Mucosa of rectum (tissue), 2 donors: Measurements from ENCODE around the gene POR.

Experiments used
- H3K27ac ChIP-seq, 2 donors: one replicate each; pipeline ENCODE4 v1.7.0; 2013; ENCODE audit warnings: inconsistent platforms in 2 of 2, low read depth in 2 of 2, low read length in 2 of 2
- H3K27me3 ChIP-seq, 2 donors: one replicate each; pipeline ENCODE4 v1.7.0; 2013; ENCODE audit warnings: low read length in 2 of 2; ENCODE audit not compliant: control insufficient read depth in 2 of 2, insufficient read depth in 2 of 2
- H3K36me3 ChIP-seq, 2 donors: one replicate each; pipeline ENCODE4 v1.7.0; 2013; ENCODE audit warnings: low read length in 2 of 2; ENCODE audit not compliant: control insufficient read depth in 2 of 2, insufficient read depth in 2 of 2
- H3K4me1 ChIP-seq, 2 donors: one replicate each; pipeline ENCODE4 v1.7.0; 2013; ENCODE audit warnings: low read length in 2 of 2, mild to moderate bottlenecking in 1 of 2; ENCODE audit not compliant: control insufficient read depth in 2 of 2, insufficient read depth in 2 of 2
- H3K4me3 ChIP-seq, 2 donors: one replicate each; pipeline ENCODE4 v1.7.0; 2013; ENCODE audit warnings: low read length in 2 of 2
- H3K9ac ChIP-seq, 2 donors: one replicate each; pipeline ENCODE4 v1.7.0; 2013; ENCODE audit warnings: low read length in 2 of 2, low read depth in 1 of 2, mild to moderate bottlenecking in 1 of 2
- H3K9me3 ChIP-seq, 2 donors: one replicate each; pipeline ENCODE4 v1.7.0; 2013; ENCODE audit warnings: low read length in 2 of 2; ENCODE audit not compliant: control insufficient read depth in 2 of 2
- donor health status: healthy.
- donor health status: Normal muscosa, but diverticular disease.

Gene POR

DNA sequence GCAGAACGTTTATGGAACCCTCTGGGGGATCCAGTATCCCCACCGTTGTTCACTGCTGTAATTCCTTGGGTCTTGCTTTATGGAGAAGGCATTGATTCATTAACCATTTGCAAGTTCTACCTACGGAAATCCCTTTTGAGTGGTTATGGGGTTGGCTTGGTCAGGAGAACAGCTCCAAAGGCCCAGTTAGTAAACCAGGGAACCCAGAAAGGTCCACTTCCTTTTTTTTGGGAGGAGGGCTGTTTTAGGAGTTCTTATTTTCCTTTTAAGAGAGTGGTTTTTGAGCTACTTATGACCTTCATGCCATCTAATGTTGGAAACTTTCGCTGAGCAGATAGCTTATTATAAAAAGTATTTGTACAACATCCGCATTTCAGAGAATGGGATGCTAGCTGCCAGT lies 1.3 kb downstream of the POR start:
- Histone ChIP-seq H3K27ac (no peak overlapping the region), H3K9ac (peak overlapping the region; percentile 83 to 95), H3K9me3 (no peaks in the 10 kb centered on the region), H3K27me3 (no peaks in the 10 kb centered on the region), H3K4me3 (peak overlapping the region; percentile 88 to 94), H3K4me1 (peaks cover 7 to 19% of the 10 kb centered on the region in 2 donors), H3K36me3 (no peaks in the 10 kb centered on the region)

DNA sequence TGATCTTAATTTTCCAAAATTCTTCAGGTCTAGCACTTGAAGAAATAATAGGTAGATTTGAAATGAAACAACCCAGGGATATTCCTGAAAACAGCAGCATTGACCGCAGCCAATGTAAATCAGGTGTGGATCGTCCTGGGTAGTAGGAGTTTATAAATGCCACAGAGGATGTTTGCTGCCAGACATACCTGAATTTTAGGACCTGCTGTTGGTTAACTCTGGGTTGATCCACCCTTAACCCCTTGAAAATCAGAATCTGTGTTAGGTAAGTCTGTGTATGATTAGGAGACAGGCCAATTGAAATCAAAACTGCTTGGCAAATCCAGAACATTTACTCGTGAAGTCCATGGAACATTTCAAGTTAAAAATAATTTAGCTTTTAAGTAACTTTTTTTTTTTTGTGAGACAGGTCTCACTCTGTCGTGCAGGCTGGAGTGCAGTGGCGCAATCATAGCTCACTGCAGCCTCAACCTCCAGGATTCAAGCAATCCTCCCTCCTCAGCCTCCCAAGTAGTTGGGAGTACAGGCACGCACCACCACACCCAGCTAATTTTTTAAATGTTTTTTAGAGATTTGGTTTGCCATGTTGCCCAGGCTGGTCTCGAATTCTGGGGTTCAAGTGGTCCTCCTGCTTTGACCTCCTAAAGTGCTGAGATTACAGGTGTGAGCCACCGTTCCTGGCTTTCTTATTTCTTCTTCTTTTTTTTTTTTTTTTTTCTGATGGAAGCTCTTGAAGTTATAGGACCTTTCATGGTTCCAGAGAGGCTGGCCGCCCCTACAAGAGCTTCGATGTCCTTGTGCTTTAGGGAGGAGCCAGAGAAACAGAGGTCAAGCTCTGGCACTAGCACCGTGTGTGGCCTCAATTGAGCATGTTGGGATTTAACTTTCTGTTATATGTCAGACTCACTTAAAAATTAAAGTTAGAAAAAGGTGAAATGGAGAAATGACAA lies 2.0 kb downstream of the POR start:
- Histone ChIP-seq H3K4me3 (no peak overlapping the region), H3K9me3 (no peaks in the 10 kb centered on the region), H3K27ac (no peak overlapping the region)

DNA sequence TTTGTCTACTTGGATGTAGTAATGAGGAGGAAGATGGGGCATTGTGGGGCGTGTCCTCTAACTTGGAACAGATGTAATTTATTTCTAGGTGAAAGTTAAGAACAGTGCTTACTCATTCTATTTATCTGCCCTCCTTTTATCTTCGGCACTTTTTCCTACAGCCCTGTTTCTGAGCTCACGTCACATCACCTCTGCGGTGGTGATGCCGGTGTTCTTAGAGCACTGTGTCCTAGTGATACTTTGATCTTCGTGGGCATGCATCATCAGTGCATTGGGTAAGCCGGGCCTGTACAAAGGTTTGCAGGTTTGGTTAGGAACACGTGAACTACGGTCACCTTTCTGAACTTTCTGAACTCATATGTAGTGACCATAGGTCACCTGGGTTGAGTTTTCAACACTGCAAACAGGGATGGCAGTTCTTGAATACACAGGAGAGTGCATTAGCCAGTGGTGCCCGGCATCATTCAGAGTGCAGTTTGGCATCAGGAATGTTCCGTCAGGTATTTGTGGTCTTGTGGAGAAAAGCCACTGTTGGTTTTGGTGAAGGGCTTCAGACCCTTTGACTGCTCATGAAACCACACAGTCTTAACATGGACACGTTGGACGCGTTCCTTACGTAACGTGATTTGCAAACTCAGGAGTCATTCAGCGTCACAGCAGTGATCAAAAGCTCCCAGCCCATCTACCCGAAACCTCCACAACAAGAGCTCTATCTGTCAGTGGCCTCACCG lies 5.6 kb downstream of the POR start:
- Histone ChIP-seq H3K27ac (peak overlapping the region in 1 of 2 donors; percentile 5), H3K4me1 (peaks cover 7 to 15% of the 10 kb centered on the region in 2 donors), H3K27me3 (no peaks in the 10 kb centered on the region), H3K36me3 (peaks cover 0 to 2% of the 10 kb centered on the region in 2 donors), H3K9ac (no peak overlapping the region), H3K4me3 (no peak overlapping the region), H3K9me3 (no peaks in the 10 kb centered on the region)

More for the DNA sequence above, 2.0 kb downstream of the POR start:
- Histone ChIP-seq H3K9ac (no peak overlapping the region), H3K27me3 (no peaks in the 10 kb centered on the region), H3K36me3 (peaks cover 0 to 2% of the 10 kb centered on the region in 2 donors), H3K4me1 (peaks cover 7 to 19% of the 10 kb centered on the region in 2 donors)

DNA sequence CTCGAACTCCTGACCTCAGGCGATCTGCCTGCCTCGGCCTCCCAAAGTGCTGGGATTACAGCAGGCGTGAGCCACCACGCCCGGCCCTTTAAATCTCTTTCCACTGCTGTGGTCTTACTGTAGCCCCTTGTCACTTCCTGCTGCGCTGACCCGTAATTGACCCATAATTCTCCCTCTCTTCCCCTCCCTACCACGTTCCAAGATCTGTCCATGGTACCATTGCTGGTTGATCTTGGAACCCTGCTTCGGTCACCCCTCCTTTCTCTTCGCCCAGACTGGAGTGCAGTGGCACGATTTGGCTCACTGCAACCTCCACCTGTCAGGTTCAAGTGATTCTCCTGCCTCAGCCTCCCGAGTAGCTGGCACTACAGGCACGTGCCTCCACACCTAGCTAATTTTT lies 6.5 kb downstream of the POR start:
- H3K4me1 ChIP-seq: peaks cover 3 to 9% of the 10 kb centered on the region in 2 donors
- H3K27ac ChIP-seq: no peak overlapping the region

DNA sequence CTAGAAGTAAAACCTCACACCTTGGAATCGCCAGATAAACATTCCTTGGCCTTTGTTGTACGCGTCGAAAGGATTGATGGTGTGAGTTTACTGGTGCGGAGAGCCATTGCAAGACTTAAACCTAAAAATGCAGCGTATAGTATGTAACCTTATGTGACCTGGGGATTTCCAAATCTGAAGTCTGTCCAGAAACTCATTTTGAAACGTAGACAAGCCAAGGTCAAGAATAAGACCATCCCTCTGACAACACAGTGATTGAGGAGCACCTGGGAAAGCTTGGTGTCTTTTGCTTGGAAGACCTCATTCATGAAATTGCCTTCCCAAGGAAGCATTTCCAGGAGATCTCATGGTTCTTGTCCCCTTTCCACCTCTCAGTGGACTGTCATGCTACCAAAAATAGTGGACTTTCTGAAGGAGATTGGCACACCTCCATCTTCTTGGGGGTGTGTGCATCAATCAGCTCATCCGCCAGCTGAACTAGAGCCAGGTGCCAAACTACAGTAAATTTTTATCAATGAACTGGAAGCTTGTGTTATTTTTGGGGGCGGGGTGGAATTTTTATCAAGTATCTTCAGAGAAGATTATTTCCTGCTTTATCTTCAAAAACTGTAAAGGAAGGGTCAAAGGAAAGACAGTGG lies 8.1 kb downstream of the POR start:
- Histone ChIP-seq H3K4me1 (peaks cover 3 to 9% of the 10 kb centered on the region in 2 donors), H3K27ac (no peak overlapping the region), H3K9me3 (no peaks in the 10 kb centered on the region), H3K36me3 (peaks cover 0 to 2% of the 10 kb centered on the region in 2 donors), H3K9ac (no peak overlapping the region), H3K4me3 (no peak overlapping the region), H3K27me3 (no peaks in the 10 kb centered on the region)

More for the DNA sequence above, 6.5 kb downstream of the POR start:
- Histone ChIP-seq H3K27me3 (no peaks in the 10 kb centered on the region), H3K9me3 (no peaks in the 10 kb centered on the region), H3K36me3 (peaks cover 0 to 2% of the 10 kb centered on the region in 2 donors), H3K9ac (no peak overlapping the region), H3K4me3 (no peak overlapping the region)

DNA sequence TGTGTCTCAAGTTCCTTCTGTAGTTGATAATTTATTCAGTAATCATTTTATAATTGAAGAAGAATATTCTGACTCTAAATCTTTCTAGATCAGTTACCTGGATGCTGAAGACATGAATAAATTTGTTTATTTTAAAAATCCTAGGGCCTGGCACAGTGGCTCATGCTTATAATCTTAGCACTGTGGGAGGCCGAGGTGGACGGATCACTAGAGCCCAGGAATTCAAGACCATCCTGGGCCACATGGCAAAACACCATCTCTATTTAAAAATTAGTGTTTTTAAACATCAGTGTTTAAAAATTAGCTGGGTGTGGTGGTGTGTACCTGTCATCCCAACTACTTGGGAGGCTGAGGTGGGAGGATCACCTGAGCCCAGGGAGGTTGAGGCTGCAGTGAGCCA lies 9.3 kb downstream of the POR start:
- peaks cover 3 to 9% of the 10 kb centered on the region in 2 donors for H3K4me1 ChIP-seq
- no peak overlapping the region for H3K4me3 ChIP-seq
- no peaks in the 10 kb centered on the region for H3K9me3 ChIP-seq
- H3K27ac ChIP-seq: no peak overlapping the region
- no peaks in the 10 kb centered on the region for H3K27me3 ChIP-seq
- peaks cover 0 to 6% of the 10 kb centered on the region in 2 donors for H3K36me3 ChIP-seq
- no peak overlapping the region for H3K9ac ChIP-seq

DNA sequence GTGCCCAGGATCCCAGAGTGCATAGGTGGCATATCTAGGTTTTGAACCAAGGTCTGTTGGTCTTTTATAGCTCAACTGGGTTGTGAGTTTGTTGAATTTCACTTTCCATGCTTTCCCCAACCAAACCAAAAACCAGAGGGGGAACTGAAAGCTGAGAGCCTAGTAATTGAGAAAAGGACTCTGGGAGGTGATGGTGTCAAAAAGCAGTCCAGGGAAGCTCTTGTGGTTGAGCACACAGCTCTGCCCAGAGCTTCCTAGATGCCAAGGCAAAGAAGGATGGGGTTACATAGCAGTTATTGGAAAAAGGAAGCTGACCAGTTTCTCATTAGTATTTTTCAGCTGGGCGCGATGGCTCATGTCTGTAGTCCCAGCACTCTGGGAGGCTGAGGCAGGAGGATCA lies 9.9 kb downstream of the POR start:
- H3K4me1 ChIP-seq: peaks cover 3 to 9% of the 10 kb centered on the region in 2 donors
- H3K9me3 ChIP-seq: no peaks in the 10 kb centered on the region
- H3K27me3 ChIP-seq: no peaks in the 10 kb centered on the region

DNA sequence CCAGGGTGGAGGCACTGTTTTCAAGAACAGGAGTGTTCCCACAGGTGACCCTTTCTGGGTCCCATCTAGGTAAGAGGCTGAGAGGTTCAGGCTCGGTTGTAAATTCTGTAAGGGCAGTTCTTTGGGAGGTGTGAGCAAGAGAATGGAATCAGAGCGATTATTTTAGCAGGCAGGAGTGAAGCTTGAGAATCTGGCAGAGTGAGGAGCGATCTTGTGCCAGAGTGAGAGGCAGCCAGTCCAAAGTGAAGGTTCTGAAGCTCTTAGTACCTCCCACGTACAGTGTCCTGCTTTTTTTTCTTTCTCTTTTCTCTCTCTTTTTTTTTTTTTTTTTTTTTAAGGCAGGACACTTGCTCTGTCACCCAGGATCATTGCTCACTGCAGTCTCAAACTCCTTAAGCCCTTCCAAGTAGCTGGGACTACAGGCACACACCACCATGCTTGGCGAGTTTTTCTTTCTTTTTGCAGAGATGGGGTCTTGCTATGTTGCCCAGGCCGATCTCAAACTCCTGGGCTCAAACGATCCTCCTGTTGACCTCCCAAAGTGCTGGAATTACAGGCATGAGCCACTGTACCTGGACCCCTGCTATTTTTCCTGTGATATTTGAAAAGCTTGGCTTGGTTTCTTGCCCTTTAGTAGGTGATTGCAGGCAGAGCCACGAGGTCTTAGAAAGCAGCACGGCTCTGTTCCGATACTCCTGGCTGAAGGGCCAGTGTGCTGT lies 10.9 kb downstream of the POR start:
- Histone ChIP-seq H3K27ac (no peak overlapping the region), H3K27me3 (no peaks in the 10 kb centered on the region), H3K9ac (no peak overlapping the region), H3K9me3 (no peaks in the 10 kb centered on the region), H3K4me3 (no peak overlapping the region), H3K4me1 (peaks cover 0 to 2% of the 10 kb centered on the region in 2 donors), H3K36me3 (peaks cover 0 to 6% of the 10 kb centered on the region in 2 donors)

More for the DNA sequence above, 9.9 kb downstream of the POR start:
- H3K36me3 ChIP-seq: peaks cover 0 to 6% of the 10 kb centered on the region in 2 donors
- H3K9ac ChIP-seq: no peak overlapping the region
- H3K4me3 ChIP-seq: no peak overlapping the region
- no peak overlapping the region for H3K27ac ChIP-seq

DNA sequence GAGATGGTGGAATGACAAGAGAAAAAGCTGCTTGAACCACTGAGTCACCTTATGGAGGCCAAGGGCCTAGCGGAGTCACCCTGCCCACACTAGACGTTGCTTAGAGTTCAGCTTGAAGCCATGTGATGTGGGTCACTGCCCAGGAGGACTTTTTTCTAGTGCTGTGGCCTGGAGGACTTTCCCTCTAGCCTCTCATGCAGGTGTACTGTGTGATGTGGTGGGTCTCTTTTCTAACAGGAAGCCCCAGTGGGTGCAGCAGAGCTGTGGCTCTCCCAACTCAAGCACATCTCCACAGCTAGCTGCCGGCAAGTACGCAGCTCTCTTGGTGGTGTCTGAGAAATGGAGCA lies 13.6 kb downstream of the POR start:
- H3K27me3 ChIP-seq: no peaks in the 10 kb centered on the region
- H3K4me1 ChIP-seq: no peaks in the 10 kb centered on the region
- H3K9me3 ChIP-seq: no peaks in the 10 kb centered on the region
- H3K4me3 ChIP-seq: no peak overlapping the region
- no peak overlapping the region for H3K27ac ChIP-seq
- H3K9ac ChIP-seq: no peak overlapping the region
- H3K36me3 ChIP-seq: peaks cover 0 to 4% of the 10 kb centered on the region in 2 donors
